Measurements from ENCODE around the gene SOS1.

DNA sequence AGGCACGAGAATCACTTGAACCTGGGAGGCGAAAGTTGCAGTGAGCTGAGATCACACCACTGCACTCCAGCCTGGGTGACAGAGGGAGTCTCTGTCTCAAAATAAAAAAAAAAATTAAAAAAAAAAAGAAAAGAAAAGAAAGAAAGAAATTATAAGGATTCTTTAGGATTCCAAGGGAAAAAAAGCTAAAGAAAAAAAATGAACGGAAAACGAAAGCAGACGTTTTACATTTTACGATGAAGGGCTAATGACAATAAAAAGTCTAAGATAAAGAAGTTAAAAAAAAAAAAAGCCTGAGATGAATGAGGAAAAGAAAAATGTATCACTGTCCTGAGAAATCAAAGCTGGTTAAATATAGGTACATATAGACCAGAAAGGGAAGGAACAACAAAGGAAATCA is 58.5 kb downstream of the SOS1 start:
- TF ChIP-seq, protein P1, sequence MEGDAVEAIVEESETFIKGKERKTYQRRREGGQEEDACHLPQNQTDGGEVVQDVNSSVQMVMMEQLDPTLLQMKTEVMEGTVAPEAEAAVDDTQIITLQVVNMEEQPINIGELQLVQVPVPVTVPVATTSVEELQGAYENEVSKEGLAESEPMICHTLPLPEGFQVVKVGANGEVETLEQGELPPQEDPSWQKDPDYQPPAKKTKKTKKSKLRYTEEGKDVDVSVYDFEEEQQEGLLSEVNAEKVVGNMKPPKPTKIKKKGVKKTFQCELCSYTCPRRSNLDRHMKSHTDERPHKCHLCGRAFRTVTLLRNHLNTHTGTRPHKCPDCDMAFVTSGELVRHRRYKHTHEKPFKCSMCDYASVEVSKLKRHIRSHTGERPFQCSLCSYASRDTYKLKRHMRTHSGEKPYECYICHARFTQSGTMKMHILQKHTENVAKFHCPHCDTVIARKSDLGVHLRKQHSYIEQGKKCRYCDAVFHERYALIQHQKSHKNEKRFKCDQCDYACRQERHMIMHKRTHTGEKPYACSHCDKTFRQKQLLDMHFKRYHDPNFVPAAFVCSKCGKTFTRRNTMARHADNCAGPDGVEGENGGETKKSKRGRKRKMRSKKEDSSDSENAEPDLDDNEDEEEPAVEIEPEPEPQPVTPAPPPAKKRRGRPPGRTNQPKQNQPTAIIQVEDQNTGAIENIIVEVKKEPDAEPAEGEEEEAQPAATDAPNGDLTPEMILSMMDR (IDR thresholded peaks at IDR 0.05), result no peak
- no peak for TF ChIP-seq POLR2A (IDR thresholded peaks at IDR 0.05)

Data from right lobe of liver (tissue), 4 donors.